ENCODE data around the gene MARCKS. TPM values are rescaled to one million over a fixed set of nuclear protein-coding genes. Genes with fewer than 3 reads are reported as not detected.

The MARCKS gene
- total RNA-seq, 2 donors from 2014 or later: 77.2 to 83.8 TPM

DNA sequence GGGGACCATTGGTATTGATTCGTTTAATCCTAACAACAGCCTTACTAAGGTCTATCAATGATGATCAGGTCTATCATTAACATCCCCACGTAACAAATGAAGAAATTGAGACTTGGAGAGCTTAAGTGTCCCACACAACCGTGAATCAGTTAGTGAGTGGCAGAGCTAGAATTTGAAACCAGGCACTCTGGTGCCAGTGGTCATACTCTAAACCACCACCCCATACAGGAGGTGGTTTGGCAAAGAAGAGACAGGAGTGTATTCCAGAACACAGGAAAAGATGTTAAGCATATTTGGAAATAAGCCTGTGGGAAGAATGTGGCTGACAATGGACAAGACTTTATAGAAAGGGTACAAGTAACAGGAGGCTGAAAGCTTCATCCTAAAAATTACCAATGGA, 35.7 kb upstream of the MARCKS start:
- H3K27me3 ChIP-seq (ENCODE audit: control insufficient read depth, insufficient read depth, low read length, poor library complexity, severe bottlenecking): no peaks in the 10 kb centered on the region
- no peaks in the 10 kb centered on the region for H3K9me3 Mint-ChIP-seq
- no peaks in the 10 kb centered on the region for H3K36me3 ChIP-seq (ENCODE audit: control insufficient read depth, insufficient read depth, low read length)
- H3K4me1 Mint-ChIP-seq: peaks cover 8% of the 10 kb centered on the region
- no peaks in the 10 kb centered on the region for H3K4me1 ChIP-seq (ENCODE audit: control insufficient read depth, insufficient read depth, low read length)
- H3K9me3 ChIP-seq (ENCODE audit: control insufficient read depth, low read length): no peaks in the 10 kb centered on the region
- peaks cover 9% of the 10 kb centered on the region for H3K27me3 Mint-ChIP-seq (ENCODE audit: insufficient read depth)
- 93% methylated on average over 3 of the region's 3 CpGs; no CpG with 5 or more reads in 1 of the 2 experiments for WGBS, 2 experiments (ENCODE audit: insufficient coverage in 1 of 2, insufficient read length in 1 of 2)
- no peak overlapping the region for H3K4me3 Mint-ChIP-seq
- no peak overlapping the region for H3K9ac ChIP-seq (ENCODE audit: extremely low read depth, low read length, poor library complexity, severe bottlenecking)
- H3K36me3 Mint-ChIP-seq (ENCODE audit: low read depth): no peaks in the 10 kb centered on the region
- H3K4me3 ChIP-seq (ENCODE audit: low read length): no peak overlapping the region
- TF ChIP-seq, protein P1, sequence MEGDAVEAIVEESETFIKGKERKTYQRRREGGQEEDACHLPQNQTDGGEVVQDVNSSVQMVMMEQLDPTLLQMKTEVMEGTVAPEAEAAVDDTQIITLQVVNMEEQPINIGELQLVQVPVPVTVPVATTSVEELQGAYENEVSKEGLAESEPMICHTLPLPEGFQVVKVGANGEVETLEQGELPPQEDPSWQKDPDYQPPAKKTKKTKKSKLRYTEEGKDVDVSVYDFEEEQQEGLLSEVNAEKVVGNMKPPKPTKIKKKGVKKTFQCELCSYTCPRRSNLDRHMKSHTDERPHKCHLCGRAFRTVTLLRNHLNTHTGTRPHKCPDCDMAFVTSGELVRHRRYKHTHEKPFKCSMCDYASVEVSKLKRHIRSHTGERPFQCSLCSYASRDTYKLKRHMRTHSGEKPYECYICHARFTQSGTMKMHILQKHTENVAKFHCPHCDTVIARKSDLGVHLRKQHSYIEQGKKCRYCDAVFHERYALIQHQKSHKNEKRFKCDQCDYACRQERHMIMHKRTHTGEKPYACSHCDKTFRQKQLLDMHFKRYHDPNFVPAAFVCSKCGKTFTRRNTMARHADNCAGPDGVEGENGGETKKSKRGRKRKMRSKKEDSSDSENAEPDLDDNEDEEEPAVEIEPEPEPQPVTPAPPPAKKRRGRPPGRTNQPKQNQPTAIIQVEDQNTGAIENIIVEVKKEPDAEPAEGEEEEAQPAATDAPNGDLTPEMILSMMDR (conservative IDR thresholded peaks at IDR 0.05): no peak
- no peak for DNase-seq
- H3K27ac ChIP-seq (ENCODE audit: low read depth, low read length): no peak overlapping the region
- no peak overlapping the region for H3K27ac Mint-ChIP-seq

DNA sequence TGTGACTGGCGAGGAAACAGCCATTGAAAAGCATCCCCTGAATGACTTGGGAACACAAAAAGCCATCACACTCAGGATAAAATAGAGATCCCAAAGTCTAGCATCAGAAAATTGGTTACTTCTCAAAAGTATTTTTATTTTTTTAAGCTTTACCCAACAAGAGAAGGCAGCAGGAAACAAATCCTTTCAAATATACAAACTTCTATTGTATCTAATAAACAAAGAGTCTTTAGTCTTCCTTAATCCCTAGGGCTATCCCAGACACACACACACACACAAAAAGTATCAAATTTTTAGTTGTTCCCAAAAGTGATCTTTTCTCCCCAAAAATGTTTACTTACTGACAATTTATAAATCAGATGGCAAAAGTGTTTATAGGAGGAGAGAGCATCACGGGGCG, 33.2 kb upstream of the MARCKS start:
- Histone ChIP-seq H3K27me3 (ENCODE audit: control insufficient read depth, insufficient read depth, low read length, poor library complexity, severe bottlenecking) (no peaks in the 10 kb centered on the region), H3K27ac (ENCODE audit: low read depth, low read length) (peak overlapping the region; percentile 65), H3K9ac (ENCODE audit: extremely low read depth, low read length, poor library complexity, severe bottlenecking) (no peak overlapping the region), H3K4me1 (ENCODE audit: control insufficient read depth, insufficient read depth, low read length) (no peaks in the 10 kb centered on the region), H3K4me3 (ENCODE audit: low read length) (no peak overlapping the region), H3K9me3 (ENCODE audit: control insufficient read depth, low read length) (no peaks in the 10 kb centered on the region), H3K36me3 (ENCODE audit: control insufficient read depth, insufficient read depth, low read length) (no peaks in the 10 kb centered on the region)
- TF ChIP-seq, protein P1 (conservative IDR thresholded peaks at IDR 0.05): no peak
- no peaks in the 10 kb centered on the region for H3K36me3 Mint-ChIP-seq (ENCODE audit: low read depth)
- peaks cover 21% of the 10 kb centered on the region for H3K27me3 Mint-ChIP-seq (ENCODE audit: insufficient read depth)
- no peak overlapping the region for H3K4me3 Mint-ChIP-seq
- no peak for DNase-seq
- peaks cover 8% of the 10 kb centered on the region for H3K4me1 Mint-ChIP-seq
- H3K9me3 Mint-ChIP-seq: no peaks in the 10 kb centered on the region
- WGBS, 2 experiments (ENCODE audit: insufficient coverage in 1 of 2, insufficient read length in 1 of 2): 86 to 99% methylated on average over 1 to 2 of the region's 3 CpGs
- no peak overlapping the region for H3K27ac Mint-ChIP-seq

DNA sequence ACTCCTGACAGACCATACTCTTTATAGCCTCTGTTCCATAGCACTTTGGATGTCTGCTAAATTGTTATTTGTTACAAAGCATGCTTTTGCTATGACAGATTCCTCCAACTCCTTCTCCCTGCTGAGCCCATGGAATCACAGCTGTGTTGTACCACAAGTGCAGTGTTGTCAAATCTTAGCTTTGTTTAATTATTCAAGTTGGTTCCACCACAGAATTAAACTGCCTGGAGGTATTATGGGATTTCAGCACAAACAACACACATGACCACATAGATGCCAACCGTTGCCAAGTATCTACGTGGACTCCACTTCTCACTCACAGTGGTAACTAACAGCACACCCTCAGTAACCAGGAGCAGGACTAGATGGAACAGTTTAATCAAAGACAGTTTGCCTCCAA, 32.7 kb upstream of the MARCKS start:
- no peaks in the 10 kb centered on the region for H3K36me3 ChIP-seq (ENCODE audit: control insufficient read depth, insufficient read depth, low read length)
- H3K4me1 ChIP-seq (ENCODE audit: control insufficient read depth, insufficient read depth, low read length): no peaks in the 10 kb centered on the region
- Mint-ChIP-seq H3K4me1 (peaks cover 8% of the 10 kb centered on the region), H3K27ac (no peak overlapping the region), H3K9me3 (no peaks in the 10 kb centered on the region), H3K36me3 (ENCODE audit: low read depth) (no peaks in the 10 kb centered on the region), H3K4me3 (no peak overlapping the region), H3K27me3 (ENCODE audit: insufficient read depth) (peaks cover 22% of the 10 kb centered on the region)
- H3K27me3 ChIP-seq (ENCODE audit: control insufficient read depth, insufficient read depth, low read length, poor library complexity, severe bottlenecking): no peaks in the 10 kb centered on the region
- H3K4me3 ChIP-seq (ENCODE audit: low read length): no peak overlapping the region
- TF ChIP-seq, protein P1 (conservative IDR thresholded peaks at IDR 0.05): no peak
- peak overlapping the region; percentile 65 for H3K27ac ChIP-seq (ENCODE audit: low read depth, low read length)
- no peak for DNase-seq
- 95% methylated on average over 2 of the region's 2 CpGs; no CpG with 5 or more reads in 1 of the 2 experiments for WGBS, 2 experiments (ENCODE audit: insufficient coverage in 1 of 2, insufficient read length in 1 of 2)
- no peak overlapping the region for H3K9ac ChIP-seq (ENCODE audit: extremely low read depth, low read length, poor library complexity, severe bottlenecking)
- no peaks in the 10 kb centered on the region for H3K9me3 ChIP-seq (ENCODE audit: control insufficient read depth, low read length)

Data from endodermal cell (in vitro differentiated cells).